ENCODE data around the gene MTRF1.

DNA sequence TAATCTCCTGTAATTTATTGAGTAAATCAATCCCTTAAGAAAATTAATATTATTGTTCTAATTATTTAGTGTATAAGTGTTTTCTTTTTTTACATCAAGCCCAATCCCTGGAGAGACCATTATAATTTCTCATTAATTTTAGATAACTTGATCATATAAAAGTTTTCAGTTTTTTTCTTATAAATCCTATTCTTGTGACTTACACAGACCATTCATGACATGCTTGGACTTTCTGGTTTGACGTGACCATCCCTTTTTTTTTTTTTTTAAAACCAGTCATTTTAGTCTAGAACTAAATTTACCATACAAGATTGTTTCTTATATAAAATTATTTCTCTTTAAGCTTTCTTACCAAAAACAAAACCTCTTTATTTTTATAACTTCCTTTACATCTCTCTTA lies 5.4 kb upstream of the MTRF1 start:
- no peak for TF ChIP-seq POLR2A (IDR thresholded peaks at IDR 0.05)
- TF ChIP-seq, protein P1, sequence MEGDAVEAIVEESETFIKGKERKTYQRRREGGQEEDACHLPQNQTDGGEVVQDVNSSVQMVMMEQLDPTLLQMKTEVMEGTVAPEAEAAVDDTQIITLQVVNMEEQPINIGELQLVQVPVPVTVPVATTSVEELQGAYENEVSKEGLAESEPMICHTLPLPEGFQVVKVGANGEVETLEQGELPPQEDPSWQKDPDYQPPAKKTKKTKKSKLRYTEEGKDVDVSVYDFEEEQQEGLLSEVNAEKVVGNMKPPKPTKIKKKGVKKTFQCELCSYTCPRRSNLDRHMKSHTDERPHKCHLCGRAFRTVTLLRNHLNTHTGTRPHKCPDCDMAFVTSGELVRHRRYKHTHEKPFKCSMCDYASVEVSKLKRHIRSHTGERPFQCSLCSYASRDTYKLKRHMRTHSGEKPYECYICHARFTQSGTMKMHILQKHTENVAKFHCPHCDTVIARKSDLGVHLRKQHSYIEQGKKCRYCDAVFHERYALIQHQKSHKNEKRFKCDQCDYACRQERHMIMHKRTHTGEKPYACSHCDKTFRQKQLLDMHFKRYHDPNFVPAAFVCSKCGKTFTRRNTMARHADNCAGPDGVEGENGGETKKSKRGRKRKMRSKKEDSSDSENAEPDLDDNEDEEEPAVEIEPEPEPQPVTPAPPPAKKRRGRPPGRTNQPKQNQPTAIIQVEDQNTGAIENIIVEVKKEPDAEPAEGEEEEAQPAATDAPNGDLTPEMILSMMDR (IDR thresholded peaks at IDR 0.05 in 4 of 5, conservative IDR thresholded peaks at IDR 0.05 in 1 of 5) = no peak
